ENCODE data around the gene CTDSPL2. TPM values are rescaled to one million over a fixed set of nuclear protein-coding genes. Genes with fewer than 3 reads are reported as not detected.
A peak's percentile ranks its signal among the peaks of the same experiment; 100 is the strongest.
"Not testable (repeated sequence)": the region's sequence is repeated elsewhere in the genome, so short reads cannot be mapped to it uniquely, and the experiment has no call there.

CTDSPL2 gene
- total and polyA plus RNA-seq, 4 experiments from 2014 or later: 33.5 to 74.4 (median 58.3) TPM

DNA sequence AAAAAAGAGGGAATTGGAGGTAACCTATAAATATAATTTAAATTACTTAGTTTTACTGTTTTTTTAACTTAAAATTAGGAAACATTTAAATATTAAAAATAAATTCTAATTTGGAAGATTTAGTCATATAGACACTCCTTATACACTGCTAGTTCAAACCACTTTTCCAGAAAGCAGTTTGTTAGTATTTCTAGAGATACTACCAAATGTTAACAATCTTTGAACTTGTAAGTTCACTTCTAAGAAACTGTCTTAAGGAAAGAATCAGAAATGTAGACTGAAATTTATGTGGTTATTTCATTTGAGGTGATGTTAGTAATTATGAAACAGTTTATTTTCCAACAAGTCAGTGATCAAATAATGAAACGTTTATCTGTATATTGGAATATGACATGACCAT, 22.7 kb downstream of the CTDSPL2 start:
- H3K4me1 ChIP-seq (ENCODE audit: insufficient read depth, low read length): peaks cover 19% of the 10 kb centered on the region
- POLR2A ChIA-PET (ENCODE audit: partially characterized antibody): no interaction called here
- H3K4me3 ChIP-seq (ENCODE audit: low read length in 2 of 2): no peak overlapping the region
- Mint-ChIP-seq H3K27me3 (no peaks in the 10 kb centered on the region), H3K4me3 (no peak overlapping the region), H3K27ac (no peak overlapping the region), H3K36me3 (peaks cover 21% of the 10 kb centered on the region in 2 donors), H3K4me1 (peaks cover 20 to 55% (median 35%) of the 10 kb centered on the region in 4 donors), H3K9me3 (peaks cover 0 to 5% (median 0%) of the 10 kb centered on the region in 8 donors)
- H3K9me3 ChIP-seq (ENCODE audit: control insufficient read depth in 1 of 2, low read length in 2 of 2): no peaks in the 10 kb centered on the region
- H3K27ac ChIP-seq (ENCODE audit: low read depth, low read length): no peak overlapping the region
- CTCF ChIA-PET (ENCODE audit: partially characterized antibody): no interaction called here
- no peaks in the 10 kb centered on the region for H3K27me3 ChIP-seq (ENCODE audit: insufficient read depth, low read length)
- intact Hi-C loops (cut with micrococcal nuclease): no loop called here
- DNase-seq: no peak
- H3K36me3 ChIP-seq (ENCODE audit: insufficient read depth, low read length): peaks cover 4% of the 10 kb centered on the region

DNA sequence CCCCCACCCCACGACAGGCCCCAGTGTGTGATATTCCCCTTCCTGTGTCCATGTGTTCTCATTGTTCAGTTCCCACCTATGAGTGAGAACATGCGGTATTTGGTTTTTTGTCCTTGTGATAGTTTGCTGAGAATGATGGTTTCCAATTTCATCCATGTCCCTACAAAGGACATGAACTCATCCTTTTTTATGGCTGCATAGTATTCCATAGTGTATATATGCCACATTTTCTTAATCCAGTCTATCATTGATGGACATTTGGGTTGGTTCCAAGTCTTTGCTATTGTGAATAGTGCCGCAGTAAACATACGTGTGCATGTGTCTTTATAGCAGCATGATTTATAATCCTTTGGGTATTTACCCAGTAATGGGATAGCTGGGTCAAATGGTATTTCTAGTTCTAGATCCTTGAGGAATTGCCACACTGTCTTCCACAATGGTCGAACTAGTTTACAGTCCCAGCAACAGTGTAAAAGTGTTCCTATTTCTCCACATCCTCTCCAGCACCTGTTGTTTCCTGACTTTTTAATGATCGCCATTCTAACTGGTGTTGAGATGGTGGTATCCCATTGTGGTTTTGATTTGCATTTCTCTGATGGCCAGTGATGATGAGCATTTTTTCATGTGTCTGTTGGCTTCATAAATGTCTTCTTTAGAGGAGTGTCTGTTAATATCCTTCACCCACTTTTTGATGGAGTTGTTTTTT, 26.3 kb downstream of the CTDSPL2 start:
- H3K27me3 Mint-ChIP-seq; POLR2A ChIA-PET (ENCODE audit: partially characterized antibody); H3K4me3 ChIP-seq (ENCODE audit: low read length in 2 of 2); H3K4me3 Mint-ChIP-seq; H3K27ac Mint-ChIP-seq; intact Hi-C loops (cut with micrococcal nuclease); DNase-seq; CTCF ChIA-PET (ENCODE audit: partially characterized antibody); H3K36me3 ChIP-seq (ENCODE audit: insufficient read depth, low read length); H3K9me3 ChIP-seq (ENCODE audit: control insufficient read depth in 1 of 2, low read length in 2 of 2); H3K27ac ChIP-seq (ENCODE audit: low read depth, low read length); H3K27me3 ChIP-seq (ENCODE audit: insufficient read depth, low read length); H3K9me3 Mint-ChIP-seq: not testable (repeated sequence)
- H3K4me1 ChIP-seq (ENCODE audit: insufficient read depth, low read length): peaks cover 15% of the 10 kb centered on the region
- H3K36me3 Mint-ChIP-seq: peaks cover 10 to 21% of the 10 kb centered on the region in 2 donors
- peaks cover 29 to 70% (median 51%) of the 10 kb centered on the region in 4 donors for H3K4me1 Mint-ChIP-seq

DNA sequence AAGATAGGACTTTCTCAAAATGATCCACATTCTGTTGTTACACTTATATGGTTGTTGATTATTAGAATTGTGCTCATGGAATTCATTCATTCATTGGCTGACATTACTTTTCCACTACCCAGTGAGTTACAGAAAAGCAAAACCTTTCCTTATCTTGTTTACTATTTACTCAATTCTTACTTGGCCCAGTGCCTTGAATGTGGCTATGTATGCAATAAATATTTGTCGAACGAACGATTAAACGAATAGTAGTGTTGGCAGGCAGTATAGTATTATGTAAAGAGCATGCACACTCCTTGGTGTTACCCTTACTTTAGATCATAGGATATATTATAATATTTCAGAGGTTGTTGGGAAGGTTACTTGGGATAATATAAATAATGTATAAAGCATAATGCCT, 31.0 kb downstream of the CTDSPL2 start:
- Mint-ChIP-seq H3K36me3 (peaks cover 17 to 36% of the 10 kb centered on the region in 2 donors), H3K4me1 (peaks cover 16 to 49% (median 40%) of the 10 kb centered on the region in 4 donors), H3K27ac (peak overlapping the region in 3 of 7 donors; percentile 22 to 53 (median 23)), H3K9me3 (peaks cover 0 to 5% (median 0%) of the 10 kb centered on the region in 8 donors), H3K4me3 (no peak overlapping the region), H3K27me3 (no peaks in the 10 kb centered on the region)
- peaks cover 7% of the 10 kb centered on the region for H3K36me3 ChIP-seq (ENCODE audit: insufficient read depth, low read length)
- no peak for DNase-seq
- no peak overlapping the region for H3K27ac ChIP-seq (ENCODE audit: low read depth, low read length)
- no peaks in the 10 kb centered on the region for H3K27me3 ChIP-seq (ENCODE audit: insufficient read depth, low read length)
- H3K4me3 ChIP-seq (ENCODE audit: low read length in 2 of 2): no peak overlapping the region
- POLR2A ChIA-PET (ENCODE audit: partially characterized antibody): no interaction called here
- intact Hi-C loops (cut with micrococcal nuclease): no loop called here
- H3K4me1 ChIP-seq (ENCODE audit: insufficient read depth, low read length): no peaks in the 10 kb centered on the region
- CTCF ChIA-PET (ENCODE audit: partially characterized antibody): no interaction called here
- no peaks in the 10 kb centered on the region for H3K9me3 ChIP-seq (ENCODE audit: control insufficient read depth in 1 of 2, low read length in 2 of 2)

DNA sequence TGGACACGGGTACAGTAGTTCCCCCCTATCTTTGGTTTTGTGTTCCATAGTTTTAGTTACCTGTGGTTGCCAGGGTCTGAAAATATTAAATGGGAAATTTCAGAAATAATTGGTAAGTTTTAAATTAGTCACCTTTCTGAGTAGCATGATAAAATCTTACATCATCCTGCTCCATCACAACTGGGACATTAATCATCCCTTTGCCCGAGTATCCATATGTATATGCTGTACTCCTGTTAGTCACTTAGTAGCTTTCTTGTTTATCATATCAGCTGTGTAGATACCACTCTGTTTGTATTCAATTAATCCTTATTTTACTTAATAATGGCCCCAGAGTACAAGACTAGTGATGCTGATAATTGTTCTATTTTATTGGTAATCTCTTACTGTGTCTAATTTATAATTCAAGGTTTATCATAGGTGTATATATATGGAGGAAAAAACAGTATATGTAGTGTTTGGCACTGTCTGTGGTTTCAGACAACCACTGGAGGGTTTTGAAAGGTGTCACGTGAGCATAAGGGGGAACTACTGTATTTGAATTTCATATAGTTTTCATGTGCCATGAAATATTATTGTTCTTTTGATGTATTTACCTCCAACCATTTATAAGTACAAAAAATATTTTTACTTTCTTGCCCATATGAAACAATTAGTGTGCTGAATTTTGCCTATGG, 41.4 kb downstream of the CTDSPL2 start:
- Histone ChIP-seq H3K4me3 (ENCODE audit: low read length in 2 of 2) (no peak overlapping the region), H3K27ac (ENCODE audit: low read depth, low read length) (no peak overlapping the region), H3K36me3 (ENCODE audit: insufficient read depth, low read length) (peaks cover 7% of the 10 kb centered on the region), H3K4me1 (ENCODE audit: insufficient read depth, low read length) (peaks cover 13% of the 10 kb centered on the region), H3K27me3 (ENCODE audit: insufficient read depth, low read length) (no peaks in the 10 kb centered on the region), H3K9me3 (ENCODE audit: control insufficient read depth in 1 of 2, low read length in 2 of 2) (no peaks in the 10 kb centered on the region)
- ChIA-PET POLR2A (ENCODE audit: partially characterized antibody) (no interaction called here), CTCF (ENCODE audit: partially characterized antibody) (interaction anchor here (1.0 kb wide), 1 partner anchor 39 kb away, joined by 3 read pairs; no protein-coding TSS in a partner anchor)
- intact Hi-C loops (cut with micrococcal nuclease): no loop called here
- no peak for DNase-seq
- peak overlapping the region in 1 of 8 donors; percentile 8 for H3K4me3 Mint-ChIP-seq
- H3K4me1 Mint-ChIP-seq: peaks cover 15 to 34% (median 21%) of the 10 kb centered on the region in 4 donors
- H3K9me3 Mint-ChIP-seq: peaks cover 0 to 1% (median 0%) of the 10 kb centered on the region in 8 donors
- peaks cover 34 to 38% of the 10 kb centered on the region in 2 donors for H3K36me3 Mint-ChIP-seq
- no peaks in the 10 kb centered on the region for H3K27me3 Mint-ChIP-seq
- peak overlapping the region in 3 of 7 donors; percentile 19 to 66 (median 43) for H3K27ac Mint-ChIP-seq

DNA sequence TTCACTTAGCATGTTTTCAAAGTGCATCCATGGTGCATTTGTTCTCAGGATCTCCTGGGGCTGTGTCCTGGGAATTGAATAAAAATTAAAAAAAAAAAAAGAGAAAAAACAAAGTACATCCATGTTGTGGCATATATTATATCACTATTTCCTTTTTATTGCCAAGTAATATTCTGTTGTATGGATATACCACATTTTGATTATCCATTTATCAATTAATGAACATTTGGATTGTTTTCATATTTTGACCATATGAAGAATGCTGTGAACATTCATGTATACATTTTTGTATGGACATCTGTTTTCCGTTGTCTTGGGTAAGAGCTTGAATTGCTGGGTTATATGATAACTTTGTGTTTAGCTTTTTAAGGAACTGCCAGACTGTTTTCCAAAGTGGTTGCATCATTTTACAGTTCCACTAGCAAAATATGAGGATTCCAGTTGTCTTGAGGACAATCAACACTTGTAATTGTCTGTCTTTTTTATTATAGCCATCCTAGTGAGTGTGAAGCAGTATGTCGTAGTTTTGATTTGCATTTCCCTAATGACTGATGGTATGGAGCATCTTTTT, 44.5 kb downstream of the CTDSPL2 start:
- H3K9me3 ChIP-seq (ENCODE audit: control insufficient read depth in 1 of 2, low read length in 2 of 2): no peaks in the 10 kb centered on the region
- no peaks in the 10 kb centered on the region for H3K36me3 ChIP-seq (ENCODE audit: insufficient read depth, low read length)
- peaks cover 23 to 29% of the 10 kb centered on the region in 2 donors for H3K36me3 Mint-ChIP-seq
- POLR2A ChIA-PET (ENCODE audit: partially characterized antibody): no interaction called here
- no peak for DNase-seq
- H3K27me3 Mint-ChIP-seq: no peaks in the 10 kb centered on the region
- CTCF ChIA-PET (ENCODE audit: partially characterized antibody): interaction anchor here (1.0 to 1.8 kb wide), 2 partner anchors 9 to 11 kb away, joined by 3 to 4 read pairs; no protein-coding TSS in a partner anchor
- no peak overlapping the region for H3K27ac ChIP-seq (ENCODE audit: low read depth, low read length)
- peaks cover 0 to 1% (median 0%) of the 10 kb centered on the region in 8 donors for H3K9me3 Mint-ChIP-seq
- peaks cover 14 to 25% (median 18%) of the 10 kb centered on the region in 4 donors for H3K4me1 Mint-ChIP-seq
- H3K4me1 ChIP-seq (ENCODE audit: insufficient read depth, low read length): peaks cover 11% of the 10 kb centered on the region
- intact Hi-C loops (cut with micrococcal nuclease): no loop called here
- no peak overlapping the region for H3K27ac Mint-ChIP-seq
- H3K4me3 Mint-ChIP-seq: no peak overlapping the region
- no peak overlapping the region for H3K4me3 ChIP-seq (ENCODE audit: low read length in 2 of 2)
- H3K27me3 ChIP-seq (ENCODE audit: insufficient read depth, low read length): no peaks in the 10 kb centered on the region

DNA sequence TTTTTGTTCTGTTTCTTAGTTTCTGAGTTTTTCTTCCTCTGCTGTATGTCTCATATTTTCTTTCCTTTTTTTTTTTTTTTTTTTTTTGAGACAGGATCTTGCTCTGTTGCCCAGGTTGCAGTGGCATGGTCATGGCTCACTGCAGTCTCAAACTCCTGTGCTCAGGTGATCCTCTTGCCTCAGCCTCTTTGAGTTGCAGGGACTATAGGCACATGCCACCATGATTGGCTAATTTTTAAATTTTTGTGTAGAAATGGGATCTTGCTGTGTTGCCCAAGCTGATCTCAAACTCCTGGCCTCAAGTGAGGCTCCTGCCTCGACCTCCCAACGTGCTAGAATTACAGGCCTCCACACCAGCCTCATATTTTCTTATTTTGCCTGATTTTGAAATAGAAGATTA, 51.9 kb downstream of the CTDSPL2 start:
- peaks cover 16 to 30% (median 19%) of the 10 kb centered on the region in 4 donors for H3K4me1 Mint-ChIP-seq
- H3K27me3 Mint-ChIP-seq: no peaks in the 10 kb centered on the region
- H3K4me3 Mint-ChIP-seq: no peak overlapping the region
- no peak for DNase-seq
- intact Hi-C loops (cut with micrococcal nuclease): no loop called here
- H3K9me3 Mint-ChIP-seq: no peaks in the 10 kb centered on the region
- Histone ChIP-seq H3K27ac (ENCODE audit: low read depth, low read length) (no peak overlapping the region), H3K4me1 (ENCODE audit: insufficient read depth, low read length) (no peaks in the 10 kb centered on the region), H3K4me3 (ENCODE audit: low read length in 2 of 2) (no peak overlapping the region), H3K9me3 (ENCODE audit: control insufficient read depth in 1 of 2, low read length in 2 of 2) (no peaks in the 10 kb centered on the region), H3K36me3 (ENCODE audit: insufficient read depth, low read length) (no peaks in the 10 kb centered on the region), H3K27me3 (ENCODE audit: insufficient read depth, low read length) (no peaks in the 10 kb centered on the region)
- ChIA-PET CTCF (ENCODE audit: partially characterized antibody) (no interaction called here), POLR2A (ENCODE audit: partially characterized antibody) (no interaction called here)
- H3K36me3 Mint-ChIP-seq: peaks cover 0 to 11% of the 10 kb centered on the region in 2 donors
- H3K27ac Mint-ChIP-seq: peak overlapping the region in 2 of 7 donors; percentile 10 to 43

DNA sequence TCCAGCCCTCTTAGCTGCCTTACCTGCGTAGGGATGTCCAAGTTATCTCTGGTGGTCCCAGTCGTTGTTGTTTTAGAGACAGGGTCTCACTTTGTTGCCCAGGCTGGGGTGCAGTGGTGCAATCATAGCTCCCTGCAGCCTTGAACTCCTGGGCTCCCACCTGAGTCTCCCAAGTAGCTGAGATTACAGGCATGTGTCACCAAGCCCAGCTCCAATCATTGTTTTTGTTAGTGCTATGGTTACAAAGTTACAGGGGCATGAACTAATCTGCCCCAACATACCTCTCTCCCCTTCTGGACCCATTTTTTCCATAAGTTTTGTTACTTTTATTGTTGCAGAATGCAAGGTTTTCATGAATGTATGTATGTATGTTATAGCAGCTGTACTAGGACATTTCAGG, 54.7 kb downstream of the CTDSPL2 start:
- intact Hi-C loops (cut with micrococcal nuclease): no loop called here
- H3K4me3 Mint-ChIP-seq: no peak overlapping the region
- Histone ChIP-seq H3K27me3 (ENCODE audit: insufficient read depth, low read length) (no peaks in the 10 kb centered on the region), H3K27ac (ENCODE audit: low read depth, low read length) (no peak overlapping the region), H3K9me3 (ENCODE audit: control insufficient read depth in 1 of 2, low read length in 2 of 2) (no peaks in the 10 kb centered on the region), H3K4me1 (ENCODE audit: insufficient read depth, low read length) (no peaks in the 10 kb centered on the region), H3K4me3 (ENCODE audit: low read length in 2 of 2) (no peak overlapping the region), H3K36me3 (ENCODE audit: insufficient read depth, low read length) (peaks cover under 1% of the 10 kb centered on the region)
- H3K9me3 Mint-ChIP-seq: no peaks in the 10 kb centered on the region
- CTCF ChIA-PET (ENCODE audit: partially characterized antibody): interaction anchor here (1.0 to 2.1 kb wide), 3 partner anchors 21 to 263 kb away, joined by 3 to 7 read pairs (median 4); partner anchors contain the start of gene CTDSPL2
- peaks cover 19 to 27% (median 19%) of the 10 kb centered on the region in 4 donors for H3K4me1 Mint-ChIP-seq
- no peak for DNase-seq
- H3K27me3 Mint-ChIP-seq: no peaks in the 10 kb centered on the region
- H3K36me3 Mint-ChIP-seq: peaks cover 4 to 25% of the 10 kb centered on the region in 2 donors
- H3K27ac Mint-ChIP-seq: peak overlapping the region in 4 of 7 donors; percentile 10 to 61 (median 50)
- POLR2A ChIA-PET (ENCODE audit: partially characterized antibody): interaction anchor here (1.7 kb wide), 1 partner anchor 55 kb away, joined by 4 read pairs; the partner anchor contains the start of gene EIF3J

All from CD4-positive, alpha-beta memory T cell (primary cell).